Measurements from ENCODE around the gene SMIM14.
"Not testable (repeated sequence)": the region's sequence is repeated elsewhere in the genome, so short reads cannot be mapped to it uniquely, and the experiment has no call there.

The SMIM14 gene

GRCh38 chr4:39638354-39639239, at the start of gene SMIM14:
Gene SMIM14 (minus strand): TSS chr4:39638865. CDS start chr4:39605145, 33,720 bp downstream.
- peak; percentile 95 for DNase-seq

GRCh38 chr4:39687014-39687413, 48.3 kb upstream of the SMIM14 start:
- no peak for DNase-seq

- no peak for DNase-seq
Measured at GRCh38 chr4:39685990-39686389, 47.3 kb upstream of the SMIM14 start.

GRCh38 chr4:39682138-39682537, 43.5 kb upstream of the SMIM14 start:
- no peak for DNase-seq

GRCh38 chr4:39681003-39681402, 42.3 kb upstream of the SMIM14 start:
- not testable (repeated sequence) for DNase-seq

- not testable (repeated sequence) for DNase-seq
Measured at GRCh38 chr4:39675681-39676080, 37.0 kb upstream of the SMIM14 start.

GRCh38 chr4:39670296-39670695, 31.6 kb upstream of the SMIM14 start:
- not testable (repeated sequence) for DNase-seq

- DNase-seq, result no peak
Measured at GRCh38 chr4:39668887-39669286, 30.2 kb upstream of the SMIM14 start.

- DNase-seq, result no peak
Measured at GRCh38 chr4:39667706-39668105, 29.0 kb upstream of the SMIM14 start.

- no peak for DNase-seq
Measured at GRCh38 chr4:39664828-39665731, 26.4 kb upstream of the SMIM14 start.

GRCh38 chr4:39662683-39663082, 24.0 kb upstream of the SMIM14 start:
- DNase-seq, result no peak

- no peak for DNase-seq
Measured at GRCh38 chr4:39660757-39661156, 22.1 kb upstream of the SMIM14 start.

- no peak for DNase-seq
Measured at GRCh38 chr4:39660045-39660444, 21.4 kb upstream of the SMIM14 start.

GRCh38 chr4:39658756-39659155, 20.1 kb upstream of the SMIM14 start:
- DNase-seq, result no peak

- DNase-seq, result no peak
Measured at GRCh38 chr4:39657465-39657864, 18.8 kb upstream of the SMIM14 start.

GRCh38 chr4:39656638-39657037, 18.0 kb upstream of the SMIM14 start:
- not testable (repeated sequence) for DNase-seq

- DNase-seq, result peak; percentile 39
Measured at GRCh38 chr4:39655876-39656275, 17.2 kb upstream of the SMIM14 start.

- no peak for DNase-seq
Measured at GRCh38 chr4:39655211-39655610, 16.5 kb upstream of the SMIM14 start.

GRCh38 chr4:39651586-39651985, 12.9 kb upstream of the SMIM14 start:
- not testable (repeated sequence) for DNase-seq

GRCh38 chr4:39649639-39650265, 11.1 kb upstream of the SMIM14 start:
- no peak for DNase-seq

GRCh38 chr4:39648827-39649558, 10.3 kb upstream of the SMIM14 start:
- no peak for DNase-seq

GRCh38 chr4:39648213-39648612, 9.5 kb upstream of the SMIM14 start:
- no peak for DNase-seq
